GM13976 (cell line): ENCODE data around the gene CPM.

Experiments used
- DNase-seq: peaks from one replicate; pipeline ENCODE4 v3.0.0; 2012; ENCODE audit warnings: low spot score
- CTCF ChIP-seq: IDR thresholded peaks from 2 replicates; pipeline ENCODE4 v1.5.1; 2012; ENCODE audit warnings: borderline replicate concordance, mild to moderate bottlenecking; ENCODE audit not compliant: insufficient read depth; ENCODE audit errors: extremely low read depth, missing control alignments, control extremely low read depth
- in situ Hi-C: fragments of 300-500 bp; cut with MboI; formaldehyde crosslinking; loops from one replicate; pipeline ENCODE4 v1.12.0; 2022; ENCODE audit warnings: low sequenced_read_pairs, mixed read lengths, inconsistent platforms; ENCODE audit not compliant: unreplicated experiment

CPM gene

GRCh38 chr12:68932961-68933893 is at the start of gene CPM:
TSS of gene CPM (minus strand) at chr12:68933171. CDS start at chr12:68932837, 334 bp downstream.
- in situ Hi-C loops, result no loop called here
- TF ChIP-seq CTCF, result no peak
- DNase-seq, result peak; percentile 87

- DNase-seq, result no peak
- in situ Hi-C loops, result no loop called here
- TF ChIP-seq CTCF, result no peak
Measured at GRCh38 chr12:68981516-68981915, 48.5 kb upstream of the CPM start.

GRCh38 chr12:68980476-68981212 is 47.7 kb upstream of the CPM start:
- TF ChIP-seq CTCF, result no peak
- no peak for DNase-seq
- in situ Hi-C loops, result no loop called here

- TF ChIP-seq CTCF, result no peak
- in situ Hi-C loops, result no loop called here
- DNase-seq, result no peak
Measured at GRCh38 chr12:68978678-68979077, 45.7 kb upstream of the CPM start.

- no peak for TF ChIP-seq CTCF
- DNase-seq, result no peak
- in situ Hi-C loops, result no loop called here
Measured at GRCh38 chr12:68977909-68978610, 45.1 kb upstream of the CPM start.

GRCh38 chr12:68977335-68977734 is 44.4 kb upstream of the CPM start:
- no peak for TF ChIP-seq CTCF
- DNase-seq, result no peak
- in situ Hi-C loops, result no loop called here
